GM18867 (cell line): ENCODE results near the gene F11.
"Not testable (repeated sequence)": the region's sequence is repeated elsewhere in the genome, so short reads cannot be mapped to it uniquely, and the experiment has no call there.

ENCODE experiments used
- ATAC-seq: cut with Tn5 transposase; IDR thresholded peaks from one replicate; pipeline ENCODE4 v1.9.1; 2021; ENCODE audit warnings: mild to moderate bottlenecking, moderate library complexity; ENCODE audit not compliant: unreplicated experiment

The F11 gene

DNA sequence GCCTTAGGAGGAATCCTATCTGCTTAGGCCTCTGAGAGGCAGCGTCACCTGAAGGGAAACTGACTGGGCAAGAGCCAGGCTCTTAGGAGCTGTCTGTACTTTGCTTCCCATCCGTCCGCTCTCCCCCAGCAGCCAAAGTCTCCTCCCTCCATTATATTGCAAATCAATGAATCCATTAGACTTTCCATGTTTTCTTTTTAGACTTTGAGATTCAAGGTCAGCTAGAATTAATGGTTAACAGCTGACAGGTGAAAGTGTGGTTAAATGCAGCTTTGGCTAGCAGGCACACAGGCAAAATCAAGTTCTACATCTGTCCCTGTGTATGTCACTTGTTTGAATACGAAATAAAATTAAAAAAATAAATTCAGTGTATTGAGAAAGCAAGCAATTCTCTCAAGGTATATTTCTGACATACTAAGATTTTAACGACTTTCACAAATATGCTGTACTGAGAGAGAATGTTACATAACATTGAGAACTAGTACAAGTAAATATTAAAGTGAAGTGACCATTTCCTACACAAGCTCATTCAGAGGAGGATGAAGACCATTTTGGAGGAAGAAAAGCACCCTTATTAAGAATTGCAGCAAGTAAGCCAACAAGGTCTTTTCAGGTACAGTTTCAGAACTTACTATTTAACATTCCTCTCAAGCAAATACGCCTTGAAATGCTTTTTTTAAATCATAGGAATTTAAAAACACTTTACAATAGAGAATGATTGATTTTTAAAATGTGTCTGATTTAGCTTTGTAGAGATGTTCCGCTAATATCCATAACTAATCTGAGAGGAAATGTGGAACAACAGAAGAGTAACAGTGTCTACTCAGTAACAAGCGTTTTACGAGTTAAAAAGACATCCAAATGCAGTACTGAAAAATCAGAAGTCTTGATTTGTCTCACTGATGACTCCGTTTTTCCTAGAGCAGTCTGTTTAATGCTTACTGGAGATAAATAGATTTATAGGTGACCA, at the start of gene F11:
Gene F11 (plus strand): TSS at position 507 of the 970 bp plus-strand sequence. CDS start 948 bp downstream, outside the sequence.
- ATAC-seq, result no peak

DNA sequence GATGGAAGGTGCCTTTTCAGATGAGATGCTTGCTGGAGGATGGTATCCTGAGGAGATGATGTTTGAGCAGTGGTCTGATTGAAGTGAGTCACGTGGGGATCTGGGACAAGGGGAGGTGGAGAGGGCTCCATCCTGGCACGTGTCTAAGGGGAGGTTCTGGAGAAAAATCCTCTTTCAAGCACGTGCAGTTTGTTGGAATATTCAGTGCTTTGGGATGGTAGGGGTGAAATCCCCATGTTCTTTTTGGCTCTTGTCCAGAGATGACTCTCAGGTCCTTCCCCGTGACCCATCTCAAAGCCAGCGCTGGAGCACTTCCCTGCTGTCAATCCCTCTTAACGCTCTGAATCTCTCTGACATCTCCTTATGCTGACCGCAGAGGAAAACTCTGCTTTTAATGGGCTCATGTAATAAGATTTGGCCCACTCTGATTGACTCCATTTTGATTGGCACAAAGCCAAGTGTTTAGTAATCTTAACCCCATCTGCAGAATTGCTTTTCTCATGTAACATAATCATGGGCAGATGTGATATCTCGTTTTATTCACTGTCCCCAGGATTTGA, 49.4 kb upstream of the F11 start:
- no peak for ATAC-seq

DNA sequence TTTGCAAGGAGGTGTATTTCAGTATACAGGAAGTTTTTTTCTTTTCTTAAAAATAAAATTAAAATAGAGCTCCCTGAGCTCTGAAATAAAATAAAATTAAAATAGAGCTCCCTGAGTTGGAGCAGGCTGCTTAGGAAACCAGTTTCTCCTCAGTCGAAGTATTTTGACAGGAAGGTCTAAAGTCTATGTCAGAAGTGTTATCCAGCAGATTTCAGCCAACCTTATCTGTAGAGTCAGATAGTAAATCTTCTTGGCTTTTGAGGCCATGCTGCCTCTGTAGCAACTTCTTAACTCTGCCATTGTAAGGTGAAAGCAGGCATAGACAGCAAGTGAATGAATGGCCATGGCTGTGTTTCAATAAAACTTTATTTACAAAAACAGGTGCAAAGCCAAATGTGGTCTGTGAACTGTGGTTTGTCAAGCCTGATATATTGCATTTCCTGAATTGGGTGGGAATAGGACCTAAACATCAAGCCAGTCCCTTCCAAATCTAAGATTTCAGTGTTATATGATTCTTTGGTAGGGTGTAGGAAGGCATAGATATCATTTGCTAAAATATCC, 48.2 kb upstream of the F11 start:
- ATAC-seq, result no peak

DNA sequence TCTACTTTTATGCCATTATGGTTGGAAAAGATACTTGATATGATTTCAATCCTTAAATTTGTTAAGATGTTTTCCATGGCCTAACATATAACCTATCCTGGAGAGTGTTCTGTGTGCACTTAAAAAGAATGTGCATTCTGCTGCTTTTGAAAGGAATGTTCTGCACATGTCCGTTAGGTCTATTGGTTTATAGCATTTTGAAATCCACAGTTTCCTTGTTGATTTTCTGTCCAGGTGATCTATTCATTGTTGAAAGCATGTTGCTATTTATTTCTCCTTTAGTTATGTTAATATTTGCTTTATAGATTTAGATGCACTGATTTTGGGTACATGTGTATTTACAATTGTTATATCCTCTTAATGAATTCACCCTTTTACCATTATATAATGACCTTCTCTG, 44.4 kb upstream of the F11 start:
- no peak for ATAC-seq

DNA sequence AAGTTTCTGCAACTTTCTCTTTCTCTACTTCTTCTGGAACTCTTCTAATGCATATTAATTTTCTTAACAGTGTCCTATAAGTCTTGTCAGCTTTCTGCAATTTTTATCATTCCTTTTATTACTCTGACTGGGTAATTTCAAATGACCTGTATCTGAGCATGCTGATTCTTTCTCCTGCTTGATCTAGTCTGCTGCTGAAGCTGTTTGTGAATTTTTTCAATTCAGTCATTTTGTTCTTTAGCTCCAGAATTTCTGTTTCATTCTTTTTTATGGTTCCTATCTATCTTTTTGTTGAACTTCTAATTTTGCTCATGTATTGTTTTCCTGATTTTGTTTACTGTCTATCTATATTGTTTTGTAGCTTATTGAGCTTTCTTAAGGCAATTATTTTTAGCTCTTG, 40.1 kb upstream of the F11 start:
- ATAC-seq, result no peak

DNA sequence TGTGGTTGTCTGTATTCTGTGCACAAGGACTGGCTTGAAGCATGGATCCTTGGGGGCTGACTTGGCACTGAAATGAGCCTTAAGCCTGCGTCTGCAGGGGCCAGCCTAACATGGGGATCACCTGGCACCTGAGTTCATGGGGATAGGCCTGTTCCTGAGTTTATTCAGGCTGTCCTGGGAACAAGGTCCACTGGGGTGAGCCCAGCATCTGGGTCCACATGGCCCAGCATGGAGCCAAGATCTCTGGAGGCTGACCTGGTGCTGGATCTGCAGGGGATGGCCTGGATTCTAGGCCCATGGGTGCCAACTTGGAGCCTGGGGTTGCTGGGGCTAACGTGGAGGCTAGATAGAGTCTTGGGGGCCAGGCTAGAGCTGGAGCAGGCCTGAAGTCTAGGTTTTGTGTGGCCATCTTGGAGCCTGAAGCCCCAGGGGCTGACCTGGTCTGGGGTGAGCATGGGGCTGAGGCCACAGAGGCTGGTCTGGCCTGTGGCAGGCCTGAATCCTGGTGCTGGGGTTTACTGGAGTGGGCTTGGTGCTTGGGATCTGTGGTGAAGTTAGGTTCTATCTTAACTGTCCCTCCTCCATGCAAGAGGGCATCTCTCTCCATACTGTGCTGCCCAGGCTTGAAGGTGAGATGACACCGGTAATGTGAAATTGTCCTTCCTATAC, 39.3 kb upstream of the F11 start:
- ATAC-seq, result no peak

DNA sequence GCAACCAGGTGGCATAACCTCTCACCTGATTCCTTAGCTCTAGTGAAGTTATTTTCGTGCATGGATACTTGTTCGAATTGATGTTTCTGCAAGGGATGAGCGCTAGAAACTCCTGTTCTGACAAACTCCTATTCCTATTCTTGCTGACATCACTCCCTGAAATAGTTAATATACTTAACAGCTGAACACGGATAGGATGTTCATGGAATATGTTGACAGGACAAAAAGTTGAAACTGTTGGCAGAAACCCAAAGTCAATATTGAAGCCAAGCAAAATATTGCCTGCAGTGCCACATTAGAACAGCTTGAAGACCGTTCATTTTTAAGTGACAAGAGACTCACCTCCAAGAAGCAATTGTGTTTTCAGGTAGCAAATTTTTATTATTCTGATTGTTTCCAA, 38.8 kb upstream of the F11 start, which contains the start of gene KLKB1:
Gene KLKB1 (plus strand): TSS at position 287 of the 400 bp plus-strand sequence. CDS start 689 bp downstream, outside the sequence.
- no peak for ATAC-seq

DNA sequence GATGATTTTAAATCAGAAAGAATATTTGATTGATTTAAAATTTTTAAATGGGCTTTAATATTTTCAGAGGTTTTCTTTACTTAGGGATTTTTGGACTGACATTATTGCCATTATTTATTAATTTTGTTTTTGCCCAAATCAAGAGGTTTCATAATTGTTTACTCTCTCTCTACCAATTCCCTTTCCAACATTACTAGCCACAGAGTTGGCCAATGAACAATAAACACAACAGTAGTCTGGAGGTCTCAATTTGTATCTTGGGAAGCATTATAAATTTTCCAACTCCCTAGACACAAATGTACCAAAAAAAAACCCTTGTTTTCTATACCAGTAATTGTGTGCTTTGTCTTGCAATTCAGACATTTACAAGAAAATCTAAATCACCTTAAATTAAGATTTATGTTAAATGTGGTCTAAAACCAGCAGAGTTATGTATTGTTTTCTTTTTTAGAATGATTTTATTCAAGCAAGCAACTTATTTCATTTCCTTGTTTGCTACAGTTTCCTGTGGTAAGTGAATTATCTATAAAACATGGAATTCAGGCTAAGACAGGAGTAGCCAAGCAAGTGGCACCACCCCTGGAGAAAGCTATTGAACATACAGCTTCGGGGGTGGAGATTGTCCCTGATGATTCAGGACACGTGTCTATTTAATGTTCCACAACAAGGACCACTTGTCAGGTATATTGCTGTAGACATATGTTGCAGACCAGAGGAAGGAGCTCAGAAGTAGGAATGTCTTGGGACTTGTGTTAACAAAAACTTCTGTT, 38.1 kb upstream of the F11 start:
- no peak for ATAC-seq

DNA sequence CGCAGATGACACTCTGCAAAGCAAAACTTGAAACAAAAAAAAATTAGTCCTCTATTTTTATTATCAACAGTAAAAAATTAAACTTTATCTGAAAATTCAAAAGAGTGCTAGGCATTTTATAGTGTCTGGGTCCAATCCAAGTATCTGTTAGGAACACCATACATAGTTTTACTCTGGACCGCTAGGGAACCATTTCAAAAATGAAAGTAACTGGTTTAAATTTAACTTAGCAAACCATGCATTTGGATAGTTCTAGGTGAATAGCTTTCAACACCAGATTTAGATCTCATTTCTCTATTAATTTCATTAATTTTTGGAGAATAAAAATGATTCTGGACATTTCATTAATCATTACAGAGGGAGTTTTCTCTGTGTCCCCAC, 37.5 kb upstream of the F11 start:
- no peak for ATAC-seq

DNA sequence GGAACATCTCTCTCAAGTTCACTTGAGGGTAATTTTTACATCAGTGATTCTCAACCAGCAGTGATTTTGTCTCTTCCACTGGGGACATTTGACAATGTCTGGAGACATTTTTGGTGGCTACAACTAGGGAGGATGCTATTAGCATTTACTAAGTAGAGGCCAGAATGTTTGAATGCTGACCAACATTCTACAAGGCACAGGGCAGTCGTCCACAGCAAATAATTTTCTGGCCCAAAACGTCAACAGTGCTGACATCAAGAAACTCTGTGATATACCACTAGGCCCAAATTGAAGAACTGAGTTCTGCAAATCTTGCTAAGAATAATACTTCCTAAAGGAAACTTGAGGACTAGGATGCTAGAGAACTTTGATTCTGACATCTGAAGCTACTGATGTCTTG, 31.6 kb upstream of the F11 start:
- no peak for ATAC-seq

DNA sequence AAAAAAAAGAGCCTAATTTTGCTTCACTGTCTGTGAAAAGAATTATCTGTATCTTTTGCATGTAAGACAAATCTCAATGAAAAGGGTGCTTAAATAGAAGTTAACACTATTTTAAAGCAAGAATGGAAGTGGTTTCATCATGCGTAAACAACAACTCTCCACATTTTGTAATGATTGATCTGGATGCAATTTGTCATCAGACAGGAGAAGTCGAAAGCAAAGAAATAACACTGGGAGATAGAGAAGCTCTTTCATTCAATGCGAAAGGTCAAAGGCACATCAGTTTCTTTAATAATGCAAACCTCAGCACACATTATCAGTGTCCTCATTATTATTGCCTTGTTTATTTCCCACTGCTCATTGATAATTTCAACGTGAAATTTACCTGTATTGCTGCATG, 29.9 kb upstream of the F11 start:
- no peak for ATAC-seq

DNA sequence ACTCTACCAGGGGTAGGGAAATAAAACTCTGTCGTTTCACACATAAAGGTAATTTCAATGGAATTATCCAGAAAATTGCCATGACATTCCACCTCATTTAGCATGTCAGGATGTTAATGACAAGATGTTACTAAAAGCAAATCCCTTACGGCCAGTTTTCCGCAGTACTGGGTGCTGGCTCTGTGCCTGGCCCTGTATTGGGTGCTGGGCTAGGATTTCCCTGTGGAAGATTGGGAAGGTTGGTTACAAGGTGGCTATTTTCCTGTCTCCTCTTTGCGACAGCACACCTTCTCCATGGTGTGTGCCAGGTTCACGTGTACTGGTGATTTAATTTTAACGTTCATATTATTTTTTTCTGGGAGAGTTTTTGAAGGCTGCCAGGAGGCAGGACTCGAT, 25.5 kb upstream of the F11 start:
- ATAC-seq, result no peak

DNA sequence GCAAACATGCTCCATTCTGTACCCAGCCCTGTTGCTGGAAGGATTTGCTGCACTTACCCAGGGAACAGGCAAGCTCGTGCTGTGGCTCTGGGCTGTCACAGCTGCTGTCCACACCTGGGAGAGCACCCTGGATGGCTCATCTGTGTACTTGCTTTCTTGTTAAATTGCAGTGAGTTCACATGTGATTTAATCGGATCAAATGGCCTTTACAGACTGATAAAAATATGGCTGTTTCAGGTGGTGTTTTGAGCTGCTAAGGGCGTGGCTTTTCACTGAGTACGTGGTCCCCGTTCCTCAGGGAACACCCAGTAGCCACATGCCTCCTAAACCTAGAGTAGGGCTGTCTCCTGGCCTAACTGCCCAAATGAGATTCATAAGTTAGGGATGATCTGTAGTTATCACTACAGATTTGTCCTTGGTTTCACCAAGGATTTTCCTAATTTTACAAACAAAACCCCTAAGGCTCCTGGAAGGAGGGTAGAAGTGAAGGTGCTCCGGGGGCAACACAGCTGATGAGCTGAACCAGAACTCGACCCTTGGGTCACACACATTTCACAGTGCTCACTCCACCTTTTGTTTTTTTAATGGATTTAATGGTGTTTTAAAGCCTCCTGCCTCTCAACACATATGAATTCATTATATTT, 25.0 kb upstream of the F11 start:
- no peak for ATAC-seq

DNA sequence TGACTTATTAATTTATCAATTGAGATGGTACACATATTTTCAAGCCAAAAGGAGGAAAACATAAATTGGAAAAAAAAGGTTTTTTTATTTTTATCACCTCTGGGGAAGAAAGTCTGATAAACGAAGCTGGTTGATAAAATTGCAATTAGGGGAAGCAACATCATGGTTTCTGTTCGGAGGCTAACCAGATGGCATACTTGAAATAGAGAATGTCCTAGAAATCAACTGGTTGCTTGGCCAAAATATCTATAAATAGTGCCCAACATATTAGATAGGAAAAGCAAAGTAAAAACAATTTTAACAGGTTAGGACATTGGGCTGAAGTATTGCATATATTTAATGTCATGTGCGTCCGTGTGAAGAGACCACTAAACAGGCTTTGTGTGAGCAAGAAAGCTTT, 24.4 kb upstream of the F11 start:
- ATAC-seq, result no peak

DNA sequence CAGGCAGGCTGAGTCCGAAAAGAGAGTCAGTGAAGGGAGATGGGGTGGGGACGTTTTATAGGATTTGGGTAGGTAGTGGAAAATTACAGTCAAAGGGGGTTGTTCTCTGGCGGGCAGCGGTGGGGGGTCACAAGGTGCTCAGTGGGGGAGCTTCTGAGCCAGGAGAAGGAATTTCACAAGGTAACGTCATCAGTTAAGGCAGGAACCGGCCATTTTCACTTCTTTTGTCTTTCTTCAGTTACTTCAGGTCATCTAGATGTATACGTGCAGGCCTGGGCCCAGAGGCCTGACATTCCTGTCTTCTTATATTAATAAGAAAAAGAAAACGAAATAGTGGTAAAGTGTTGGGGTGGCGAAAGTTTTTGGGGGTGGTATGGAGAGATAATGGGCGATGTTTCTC, 24.0 kb upstream of the F11 start:
- ATAC-seq, result not testable (repeated sequence)

DNA sequence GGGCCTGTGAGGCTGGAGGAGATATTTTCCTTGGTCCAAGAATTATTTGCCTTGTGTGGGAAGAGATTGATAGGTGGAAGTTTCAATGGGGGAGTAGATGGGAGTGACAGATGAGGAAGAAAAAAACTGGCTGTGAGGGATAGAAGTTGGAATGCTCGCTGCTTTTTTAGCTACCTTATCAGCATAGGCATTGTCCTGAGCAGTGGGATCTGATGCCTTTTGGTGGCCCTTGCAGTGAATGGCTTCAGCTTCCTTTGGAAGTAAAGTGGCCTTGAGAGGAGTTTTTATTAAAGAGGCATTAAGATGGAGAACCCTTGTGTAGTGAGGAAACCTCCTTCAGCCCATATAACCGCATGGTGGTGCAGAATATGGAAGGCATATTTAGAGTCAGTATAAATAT, 22.7 kb upstream of the F11 start:
- ATAC-seq, result no peak

DNA sequence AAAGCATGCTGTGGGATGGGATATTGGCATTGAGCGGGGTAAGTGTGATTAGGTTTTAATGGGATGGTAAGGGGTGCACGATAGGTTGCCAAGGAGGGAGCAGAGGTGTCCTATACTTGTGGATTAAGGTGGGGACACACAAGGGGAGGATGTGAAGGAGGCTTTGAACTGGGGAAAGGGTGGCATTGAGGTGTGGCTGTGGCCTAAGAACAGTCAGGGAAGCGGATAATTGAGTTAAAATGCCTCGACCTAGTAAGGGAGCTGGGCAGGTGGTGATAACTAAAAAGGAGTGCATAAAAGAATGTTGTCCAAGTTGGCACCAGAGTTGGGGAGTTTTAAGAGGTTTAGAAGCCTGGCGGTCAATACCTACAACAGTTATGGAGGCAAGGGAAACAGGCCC, 21.2 kb upstream of the F11 start:
- ATAC-seq, result no peak

DNA sequence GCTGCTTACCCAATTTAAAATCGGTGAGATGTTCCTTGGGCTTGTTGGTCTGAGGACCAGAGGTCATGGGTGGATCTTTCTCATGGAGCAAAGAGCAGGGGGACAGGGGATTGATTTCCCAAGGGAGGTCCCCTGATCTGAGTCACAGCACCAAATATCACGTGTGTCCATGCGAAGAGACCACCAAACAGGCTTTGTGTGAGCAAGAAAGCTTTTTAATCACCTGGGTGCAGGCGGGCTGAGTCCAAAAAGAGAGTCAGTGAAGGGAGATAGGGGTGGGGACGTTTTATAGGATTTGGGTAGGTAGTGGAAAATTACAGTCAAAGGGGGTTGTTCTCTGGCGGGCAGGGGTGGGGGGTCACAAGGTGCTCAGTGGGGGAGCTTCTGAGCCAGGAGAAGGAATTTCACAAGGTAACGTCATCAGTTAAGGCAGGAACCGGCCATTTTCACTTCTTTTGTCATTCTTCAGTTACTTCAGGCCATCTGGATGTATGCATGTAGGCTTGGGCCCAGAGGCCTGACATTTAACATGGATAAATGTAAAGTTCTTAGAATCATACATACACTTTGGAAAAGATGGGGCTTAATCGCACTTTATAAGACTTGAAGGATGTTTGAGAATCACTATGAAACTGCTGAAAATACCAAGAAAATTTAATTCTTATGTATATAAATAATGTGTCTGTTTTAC, 18.8 kb upstream of the F11 start:
- not testable (repeated sequence) for ATAC-seq

DNA sequence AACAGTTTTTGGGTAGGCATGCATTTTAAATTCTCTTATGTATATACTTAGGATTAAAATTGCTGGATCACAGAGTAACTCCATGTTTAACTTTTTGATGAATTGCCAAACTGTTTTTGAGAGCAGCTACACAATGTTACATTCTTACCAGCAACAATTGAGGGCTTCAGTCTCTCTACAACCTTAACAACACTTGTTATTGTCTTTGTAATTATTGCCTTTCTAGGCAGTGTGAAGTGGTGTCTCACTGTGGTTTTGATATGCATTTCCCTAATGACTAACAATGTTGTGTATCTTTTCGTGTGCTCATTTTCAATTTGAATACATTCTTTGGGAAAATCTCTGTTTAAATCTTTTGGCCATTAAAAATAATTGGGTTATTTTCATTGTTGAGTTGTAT, 17.3 kb upstream of the F11 start:
- ATAC-seq, result no peak
